Neural progenitor cell (in vitro differentiated cells): ENCODE data around the gene STAMBP. TPM values are rescaled to one million over a fixed set of nuclear protein-coding genes. Genes with fewer than 3 reads are reported as not detected.

ENCODE experiments used
- DNase-seq: peaks from one replicate; pipeline ENCODE4 v3.0.0-alpha.2; 2016; ENCODE audit warnings: low spot score
- H2AFZ ChIP-seq: fragments of 200-600 bp; sonication (generic); replicated peaks from 2 replicates; pipeline ENCODE4 v1.6.1; 2016; ENCODE audit warnings: antibody characterized with exemption
- H3F3A ChIP-seq: fragments of 200-600 bp; sonication (generic); 2 replicates; pipeline ENCODE4 v1.6.1; 2016; ENCODE audit warnings: antibody characterized with exemption, low read depth
- H3K27ac ChIP-seq: fragments of 200-600 bp; sonication (generic); 2 replicates; pipeline ENCODE4 v1.5.1; 2016; ENCODE audit warnings: mild to moderate bottlenecking
- H3K27me3 ChIP-seq: fragments of 200-600 bp; sonication (generic); 2 replicates; pipeline ENCODE4 v1.6.1; 2016; ENCODE audit warnings: mild to moderate bottlenecking, moderate library complexity
- H3K36me3 ChIP-seq: fragments of 200-600 bp; sonication (generic); 2 replicates; pipeline ENCODE4 v1.5.1; 2016
- H3K4me1 ChIP-seq: fragments of 200-600 bp; sonication (generic); 2 replicates; pipeline ENCODE4 v1.6.1; 2016; ENCODE audit warnings: mixed run types
- H3K4me2 ChIP-seq: fragments of 200-600 bp; sonication (generic); 2 replicates; pipeline ENCODE4 v1.6.1; 2016
- H3K4me3 ChIP-seq: fragments of 200-600 bp; sonication (generic); 2 replicates; pipeline ENCODE4 v1.5.1; 2016
- H3K79me2 ChIP-seq: fragments of 200-600 bp; sonication (generic); 2 replicates; pipeline ENCODE4 v1.6.1; 2016; ENCODE audit warnings: low read depth
- H3K9ac ChIP-seq: fragments of 200-600 bp; sonication (generic); 2 replicates; pipeline ENCODE4 v1.6.1; 2016
- H3K9me3 ChIP-seq: fragments of 200-600 bp; sonication (generic); 2 replicates; pipeline ENCODE4 v1.5.1; 2016; ENCODE audit warnings: low read depth
- H4K20me1 ChIP-seq: fragments of 200-600 bp; sonication (generic); 2 replicates; pipeline ENCODE4 v1.6.1; 2016; ENCODE audit warnings: low read depth
- H3K27ac Mint-ChIP-seq: 3 replicates; pipeline ENCODE4 v1.8.0; 2021; ENCODE audit warnings: mixed read lengths
- H3K27me3 Mint-ChIP-seq: 2 replicates; pipeline ENCODE4 v1.8.0; 2022; ENCODE audit warnings: low read depth, mild to moderate bottlenecking, inconsistent platforms, moderate library complexity, mixed read lengths; ENCODE audit not compliant: insufficient read depth
- H3K36me3 Mint-ChIP-seq: 3 replicates; pipeline ENCODE4 v1.8.0; 2021; ENCODE audit warnings: mixed read lengths
- H3K4me1 Mint-ChIP-seq: 3 replicates; pipeline ENCODE4 v1.8.0; 2021; ENCODE audit warnings: mixed read lengths
- H3K4me3 Mint-ChIP-seq: 3 replicates; pipeline ENCODE4 v1.8.0; 2021; ENCODE audit warnings: mild to moderate bottlenecking, moderate library complexity, mixed read lengths
- H3K9me3 Mint-ChIP-seq: 3 replicates; pipeline ENCODE4 v1.8.0; 2020; ENCODE audit warnings: mixed read lengths
- CTCF ChIP-seq: fragments of 200-600 bp; sonication (generic); IDR thresholded peaks from 2 replicates; pipeline ENCODE4 v1.5.1; 2017; ENCODE audit warnings: antibody characterized with exemption, mild to moderate bottlenecking
- EZH2 ChIP-seq: fragments of 200-600 bp; sonication (generic); IDR thresholded peaks from 2 replicates; pipeline ENCODE4 v1.6.1; 2017; ENCODE audit warnings: antibody characterized with exemption, mild to moderate bottlenecking, moderate library complexity
- EZH2phosphoT487 ChIP-seq: fragments of 200-600 bp; sonication (generic); IDR thresholded peaks from 2 replicates; pipeline ENCODE4 v1.6.1; 2017; ENCODE audit warnings: antibody characterized with exemption
- total RNA-seq: library from RNA; depleted of rRNA; stranded (reverse); fragments of >200 nt; gene quantifications from 2 replicates; pipeline ENCODE4 v1.2.3, GENCODE V29; 2015; ENCODE audit warnings: low replicate concordance

The STAMBP gene
- total RNA-seq, 1 donor from 2014 or later = 77.3 TPM

GRCh38 chr2:73859721-73860586 is 31.2 kb downstream of the STAMBP start:
- no peak for TF ChIP-seq CTCF
- TF ChIP-seq EZH2 = no peak
- TF ChIP-seq EZH2phosphoT487 = no peak
- Histone ChIP-seq H3K4me1 (no peaks in the 10 kb centered on the region), H4K20me1 (no peaks in the 10 kb centered on the region), H3K9me3 (no peaks in the 10 kb centered on the region), H3K36me3 (peaks cover 12% of the 10 kb centered on the region), H2AFZ (no peak overlapping the region), H3K9ac (no peak overlapping the region), H3K4me2 (no peak overlapping the region), H3K4me3 (no peak overlapping the region), H3K27ac (no peak overlapping the region), H3F3A (no peaks in the 10 kb centered on the region), H3K79me2 (no peaks in the 10 kb centered on the region), H3K27me3 (no peaks in the 10 kb centered on the region)
- peaks cover 38% of the 10 kb centered on the region for H3K36me3 Mint-ChIP-seq
- H3K27ac Mint-ChIP-seq = no peak overlapping the region
- no peaks in the 10 kb centered on the region for H3K9me3 Mint-ChIP-seq
- DNase-seq = no peak
- H3K27me3 Mint-ChIP-seq = no peaks in the 10 kb centered on the region
- no peaks in the 10 kb centered on the region for H3K4me1 Mint-ChIP-seq
- no peak overlapping the region for H3K4me3 Mint-ChIP-seq

- Histone ChIP-seq H3K79me2 (no peaks in the 10 kb centered on the region), H3K4me2 (no peak overlapping the region), H2AFZ (no peak overlapping the region), H3K9me3 (no peaks in the 10 kb centered on the region), H4K20me1 (no peaks in the 10 kb centered on the region), H3K36me3 (peaks cover 12% of the 10 kb centered on the region), H3K27ac (no peak overlapping the region), H3K27me3 (no peaks in the 10 kb centered on the region), H3K4me1 (no peaks in the 10 kb centered on the region), H3K4me3 (no peak overlapping the region), H3F3A (no peaks in the 10 kb centered on the region), H3K9ac (no peak overlapping the region)
- TF ChIP-seq EZH2 (no peak), EZH2phosphoT487 (no peak), CTCF (no peak)
- Mint-ChIP-seq H3K4me3 (no peak overlapping the region), H3K4me1 (no peaks in the 10 kb centered on the region), H3K9me3 (no peaks in the 10 kb centered on the region), H3K27me3 (peaks cover 3% of the 10 kb centered on the region), H3K27ac (no peak overlapping the region), H3K36me3 (peaks cover 23% of the 10 kb centered on the region)
- no peak for DNase-seq
Measured at GRCh38 chr2:73862987-73863386, 34.2 kb downstream of the STAMBP start.

- Histone ChIP-seq H2AFZ (no peak overlapping the region), H3K4me2 (no peak overlapping the region), H3K27me3 (no peaks in the 10 kb centered on the region), H3K9me3 (no peaks in the 10 kb centered on the region), H3K9ac (no peak overlapping the region), H3F3A (no peaks in the 10 kb centered on the region), H3K36me3 (no peaks in the 10 kb centered on the region), H3K4me1 (no peaks in the 10 kb centered on the region), H3K27ac (no peak overlapping the region), H3K4me3 (no peak overlapping the region), H4K20me1 (no peaks in the 10 kb centered on the region), H3K79me2 (no peaks in the 10 kb centered on the region)
- H3K27ac Mint-ChIP-seq = no peak overlapping the region
- no peaks in the 10 kb centered on the region for H3K9me3 Mint-ChIP-seq
- peaks cover 11% of the 10 kb centered on the region for H3K36me3 Mint-ChIP-seq
- TF ChIP-seq CTCF = no peak
- no peak for TF ChIP-seq EZH2
- TF ChIP-seq EZH2phosphoT487 = no peak
- peaks cover 3% of the 10 kb centered on the region for H3K27me3 Mint-ChIP-seq
- H3K4me1 Mint-ChIP-seq = no peaks in the 10 kb centered on the region
- H3K4me3 Mint-ChIP-seq = no peak overlapping the region
- no peak for DNase-seq
Measured at GRCh38 chr2:73868204-73868978, 39.6 kb downstream of the STAMBP start.
